Measurements from ENCODE around the gene RTEL1.
"Not testable (repeated sequence)": the region's sequence is repeated elsewhere in the genome, so short reads cannot be mapped to it uniquely, and the experiment has no call there.

RTEL1 gene

GRCh38 chr20:63628246-63628975 is 29.7 kb upstream of the RTEL1 start:
- peaks cover 5 to 20% of the 10 kb centered on the region in 2 donors for H3K4me1 ChIP-seq (ENCODE audit: control insufficient read depth in 1 of 2, insufficient read depth in 2 of 2, low read length in 2 of 2)
- no peaks in the 10 kb centered on the region for H3K36me3 ChIP-seq (ENCODE audit: control insufficient read depth in 1 of 2, insufficient read depth in 2 of 2, low read length in 2 of 2)
- peak overlapping the region; percentile 60 for H3K27ac ChIP-seq (ENCODE audit: low read length)
- no peaks in the 10 kb centered on the region for H3K27me3 ChIP-seq (ENCODE audit: low read depth, low read length)
- H3K9me3 ChIP-seq (ENCODE audit: control insufficient read depth in 1 of 2, low read length in 2 of 2): no peaks in the 10 kb centered on the region
- peak overlapping the region; percentile 70 to 88 for H3K4me3 ChIP-seq (ENCODE audit: low read depth in 1 of 2, low read length in 2 of 2)

GRCh38 chr20:63630956-63631355 is 27.2 kb upstream of the RTEL1 start:
- peaks cover 5 to 13% of the 10 kb centered on the region in 2 donors for H3K4me1 ChIP-seq (ENCODE audit: control insufficient read depth in 1 of 2, insufficient read depth in 2 of 2, low read length in 2 of 2)
- H3K36me3 ChIP-seq (ENCODE audit: control insufficient read depth in 1 of 2, insufficient read depth in 2 of 2, low read length in 2 of 2); H3K9me3 ChIP-seq (ENCODE audit: control insufficient read depth in 1 of 2, low read length in 2 of 2); H3K4me3 ChIP-seq (ENCODE audit: low read depth in 1 of 2, low read length in 2 of 2); H3K27ac ChIP-seq (ENCODE audit: low read length); H3K27me3 ChIP-seq (ENCODE audit: low read depth, low read length): not testable (repeated sequence)

- not testable (repeated sequence) for H3K27ac ChIP-seq (ENCODE audit: low read length); H3K27me3 ChIP-seq (ENCODE audit: low read depth, low read length); H3K9me3 ChIP-seq (ENCODE audit: control insufficient read depth in 1 of 2, low read length in 2 of 2); H3K36me3 ChIP-seq (ENCODE audit: control insufficient read depth in 1 of 2, insufficient read depth in 2 of 2, low read length in 2 of 2); H3K4me3 ChIP-seq (ENCODE audit: low read depth in 1 of 2, low read length in 2 of 2)
- H3K4me1 ChIP-seq (ENCODE audit: control insufficient read depth in 1 of 2, insufficient read depth in 2 of 2, low read length in 2 of 2): peaks cover 5 to 12% of the 10 kb centered on the region in 2 donors
These were observed 26.7 kb upstream of the RTEL1 start for GRCh38 chr20:63631426-63631825.

GRCh38 chr20:63633732-63634131 is 24.4 kb upstream of the RTEL1 start:
- Histone ChIP-seq H3K36me3 (ENCODE audit: control insufficient read depth in 1 of 2, insufficient read depth in 2 of 2, low read length in 2 of 2) (no peaks in the 10 kb centered on the region), H3K9me3 (ENCODE audit: control insufficient read depth in 1 of 2, low read length in 2 of 2) (no peaks in the 10 kb centered on the region), H3K27ac (ENCODE audit: low read length) (no peak overlapping the region), H3K4me1 (ENCODE audit: control insufficient read depth in 1 of 2, insufficient read depth in 2 of 2, low read length in 2 of 2) (peaks cover 0 to 3% of the 10 kb centered on the region in 2 donors), H3K27me3 (ENCODE audit: low read depth, low read length) (no peaks in the 10 kb centered on the region), H3K4me3 (ENCODE audit: low read depth in 1 of 2, low read length in 2 of 2) (no peak overlapping the region)

GRCh38 chr20:63635431-63636141 is 22.5 kb upstream of the RTEL1 start:
- H3K9me3 ChIP-seq (ENCODE audit: control insufficient read depth in 1 of 2, low read length in 2 of 2): no peaks in the 10 kb centered on the region
- no peak overlapping the region for H3K27ac ChIP-seq (ENCODE audit: low read length)
- H3K4me1 ChIP-seq (ENCODE audit: control insufficient read depth in 1 of 2, insufficient read depth in 2 of 2, low read length in 2 of 2): peaks cover 0 to 3% of the 10 kb centered on the region in 2 donors
- no peaks in the 10 kb centered on the region for H3K27me3 ChIP-seq (ENCODE audit: low read depth, low read length)
- H3K4me3 ChIP-seq (ENCODE audit: low read depth in 1 of 2, low read length in 2 of 2): no peak overlapping the region
- no peaks in the 10 kb centered on the region for H3K36me3 ChIP-seq (ENCODE audit: control insufficient read depth in 1 of 2, insufficient read depth in 2 of 2, low read length in 2 of 2)

GRCh38 chr20:63636752-63637628 is 21.1 kb upstream of the RTEL1 start:
- H3K27me3 ChIP-seq (ENCODE audit: low read depth, low read length): no peaks in the 10 kb centered on the region
- no peak overlapping the region for H3K27ac ChIP-seq (ENCODE audit: low read length)
- H3K4me1 ChIP-seq (ENCODE audit: control insufficient read depth in 1 of 2, insufficient read depth in 2 of 2, low read length in 2 of 2): peaks cover 0 to 3% of the 10 kb centered on the region in 2 donors

GRCh38 chr20:63639093-63639975 is 18.8 kb upstream of the RTEL1 start:
- Histone ChIP-seq H3K4me1 (ENCODE audit: control insufficient read depth in 1 of 2, insufficient read depth in 2 of 2, low read length in 2 of 2) (peaks cover 0 to 10% of the 10 kb centered on the region in 2 donors), H3K9me3 (ENCODE audit: control insufficient read depth in 1 of 2, low read length in 2 of 2) (no peaks in the 10 kb centered on the region), H3K27me3 (ENCODE audit: low read depth, low read length) (no peaks in the 10 kb centered on the region), H3K4me3 (ENCODE audit: low read depth in 1 of 2, low read length in 2 of 2) (no peak overlapping the region), H3K36me3 (ENCODE audit: control insufficient read depth in 1 of 2, insufficient read depth in 2 of 2, low read length in 2 of 2) (no peaks in the 10 kb centered on the region), H3K27ac (ENCODE audit: low read length) (no peak overlapping the region)

More at GRCh38 chr20:63636752-63637628, 21.1 kb upstream of the RTEL1 start:
- H3K36me3 ChIP-seq (ENCODE audit: control insufficient read depth in 1 of 2, insufficient read depth in 2 of 2, low read length in 2 of 2): no peaks in the 10 kb centered on the region
- H3K4me3 ChIP-seq (ENCODE audit: low read depth in 1 of 2, low read length in 2 of 2): no peak overlapping the region
- H3K9me3 ChIP-seq (ENCODE audit: control insufficient read depth in 1 of 2, low read length in 2 of 2): no peaks in the 10 kb centered on the region

GRCh38 chr20:63640086-63640485 is 18.0 kb upstream of the RTEL1 start:
- Histone ChIP-seq H3K9me3 (ENCODE audit: control insufficient read depth in 1 of 2, low read length in 2 of 2) (no peaks in the 10 kb centered on the region), H3K4me1 (ENCODE audit: control insufficient read depth in 1 of 2, insufficient read depth in 2 of 2, low read length in 2 of 2) (peaks cover 0 to 10% of the 10 kb centered on the region in 2 donors), H3K4me3 (ENCODE audit: low read depth in 1 of 2, low read length in 2 of 2) (peak overlapping the region in 1 of 2 donors; percentile 14), H3K27ac (ENCODE audit: low read length) (no peak overlapping the region), H3K36me3 (ENCODE audit: control insufficient read depth in 1 of 2, insufficient read depth in 2 of 2, low read length in 2 of 2) (no peaks in the 10 kb centered on the region), H3K27me3 (ENCODE audit: low read depth, low read length) (no peaks in the 10 kb centered on the region)

GRCh38 chr20:63640686-63641085 is 17.4 kb upstream of the RTEL1 start:
- H3K4me3 ChIP-seq (ENCODE audit: low read depth in 1 of 2, low read length in 2 of 2): peak overlapping the region in 1 of 2 donors; percentile 69
- not testable (repeated sequence) for H3K27ac ChIP-seq (ENCODE audit: low read length)

GRCh38 chr20:63641146-63641791 is 16.8 kb upstream of the RTEL1 start:
- Histone ChIP-seq H3K36me3 (ENCODE audit: control insufficient read depth in 1 of 2, insufficient read depth in 2 of 2, low read length in 2 of 2) (no peaks in the 10 kb centered on the region), H3K4me3 (ENCODE audit: low read depth in 1 of 2, low read length in 2 of 2) (peak overlapping the region in 1 of 2 donors; percentile 69), H3K27ac (ENCODE audit: low read length) (no peak overlapping the region), H3K9me3 (ENCODE audit: control insufficient read depth in 1 of 2, low read length in 2 of 2) (no peaks in the 10 kb centered on the region), H3K27me3 (ENCODE audit: low read depth, low read length) (no peaks in the 10 kb centered on the region), H3K4me1 (ENCODE audit: control insufficient read depth in 1 of 2, insufficient read depth in 2 of 2, low read length in 2 of 2) (peaks cover 0 to 10% of the 10 kb centered on the region in 2 donors)

More at GRCh38 chr20:63640686-63641085, 17.4 kb upstream of the RTEL1 start:
- H3K4me1 ChIP-seq (ENCODE audit: control insufficient read depth in 1 of 2, insufficient read depth in 2 of 2, low read length in 2 of 2): peaks cover 0 to 10% of the 10 kb centered on the region in 2 donors
- not testable (repeated sequence) for H3K36me3 ChIP-seq (ENCODE audit: control insufficient read depth in 1 of 2, insufficient read depth in 2 of 2, low read length in 2 of 2); H3K9me3 ChIP-seq (ENCODE audit: control insufficient read depth in 1 of 2, low read length in 2 of 2); H3K27me3 ChIP-seq (ENCODE audit: low read depth, low read length)

All from muscle layer of duodenum (tissue), 2 donors.